Measurements from ENCODE around the gene DCLRE1B.

Gene DCLRE1B

DNA sequence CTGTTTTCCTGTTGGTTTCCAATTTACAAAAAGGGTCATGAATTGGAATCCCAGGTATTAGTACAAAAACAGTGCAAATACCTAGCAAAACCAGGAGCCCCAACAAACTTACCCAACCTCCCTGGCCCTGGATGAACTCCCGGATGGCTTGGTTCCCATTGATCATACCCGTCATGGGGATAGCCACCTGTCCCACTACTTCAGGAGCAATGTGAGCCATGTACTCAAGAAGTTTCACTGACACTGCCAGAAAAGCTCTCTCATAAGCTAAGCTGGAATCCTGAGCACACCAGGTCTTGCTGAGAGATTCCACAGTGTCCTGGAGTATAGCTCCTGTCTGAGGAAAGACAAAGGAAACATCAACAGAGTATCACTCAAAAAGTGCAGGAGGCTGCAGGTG is 23.5 kb upstream of the DCLRE1B start:
- TF ChIP-seq, protein P1, sequence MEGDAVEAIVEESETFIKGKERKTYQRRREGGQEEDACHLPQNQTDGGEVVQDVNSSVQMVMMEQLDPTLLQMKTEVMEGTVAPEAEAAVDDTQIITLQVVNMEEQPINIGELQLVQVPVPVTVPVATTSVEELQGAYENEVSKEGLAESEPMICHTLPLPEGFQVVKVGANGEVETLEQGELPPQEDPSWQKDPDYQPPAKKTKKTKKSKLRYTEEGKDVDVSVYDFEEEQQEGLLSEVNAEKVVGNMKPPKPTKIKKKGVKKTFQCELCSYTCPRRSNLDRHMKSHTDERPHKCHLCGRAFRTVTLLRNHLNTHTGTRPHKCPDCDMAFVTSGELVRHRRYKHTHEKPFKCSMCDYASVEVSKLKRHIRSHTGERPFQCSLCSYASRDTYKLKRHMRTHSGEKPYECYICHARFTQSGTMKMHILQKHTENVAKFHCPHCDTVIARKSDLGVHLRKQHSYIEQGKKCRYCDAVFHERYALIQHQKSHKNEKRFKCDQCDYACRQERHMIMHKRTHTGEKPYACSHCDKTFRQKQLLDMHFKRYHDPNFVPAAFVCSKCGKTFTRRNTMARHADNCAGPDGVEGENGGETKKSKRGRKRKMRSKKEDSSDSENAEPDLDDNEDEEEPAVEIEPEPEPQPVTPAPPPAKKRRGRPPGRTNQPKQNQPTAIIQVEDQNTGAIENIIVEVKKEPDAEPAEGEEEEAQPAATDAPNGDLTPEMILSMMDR (IDR thresholded peaks at IDR 0.05; ENCODE audit: borderline replicate concordance, control extremely low read depth, extremely low read depth, insufficient read depth, missing control alignments), result no peak
- in situ Hi-C loops (cut with MboI; ENCODE audit: low sequenced_read_pairs, unreplicated experiment), result no loop called here
- no peak for DNase-seq (ENCODE audit: low spot score)

DNA sequence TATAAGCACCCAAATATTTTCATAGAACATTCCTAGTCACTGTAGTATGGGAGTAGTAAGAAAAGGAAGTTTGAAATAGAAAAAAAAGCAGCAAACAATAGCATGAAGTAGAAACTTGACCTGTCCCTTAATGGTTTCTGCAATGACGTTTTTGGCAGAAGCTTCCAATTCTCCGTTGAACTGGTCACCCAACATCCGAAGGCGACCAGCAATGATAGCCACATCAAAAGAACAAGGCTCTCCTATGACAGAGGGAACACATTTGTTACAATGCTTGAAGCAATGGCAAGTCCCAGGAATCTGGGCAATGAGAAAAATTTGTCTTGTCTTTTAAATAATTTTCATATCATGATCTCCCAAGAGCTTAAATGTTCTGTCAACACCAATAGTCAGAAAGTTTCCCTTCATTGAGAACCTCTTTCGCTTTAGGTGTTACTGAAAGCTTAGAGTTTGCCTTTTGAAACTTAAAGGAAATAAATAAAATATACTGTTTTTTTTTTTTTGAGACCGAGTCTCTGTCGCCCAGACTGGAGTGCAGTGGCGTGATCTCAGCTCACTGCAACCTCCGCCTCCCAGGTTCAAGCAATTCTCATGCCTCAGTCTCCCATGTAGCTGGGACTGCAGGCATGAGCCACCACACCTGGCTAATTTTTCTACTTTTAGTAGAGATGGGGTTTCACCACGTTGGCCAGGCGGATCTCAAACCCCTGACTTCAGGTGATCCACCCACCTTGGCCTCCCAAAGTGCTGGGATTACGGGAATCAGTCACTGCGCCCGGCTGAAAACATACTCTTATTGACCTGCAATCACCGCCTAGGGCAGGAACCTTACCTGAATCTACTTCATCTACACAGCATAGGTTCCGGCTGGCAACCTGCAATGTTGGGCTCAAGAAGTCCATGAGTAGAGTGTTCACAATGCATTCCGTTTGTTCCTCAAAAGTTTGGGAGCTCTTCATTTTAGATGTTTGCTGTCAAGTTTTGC is 18.4 kb upstream of the DCLRE1B start:
- no peak for DNase-seq (ENCODE audit: low spot score)
- TF ChIP-seq, protein P1 (IDR thresholded peaks at IDR 0.05; ENCODE audit: borderline replicate concordance, control extremely low read depth, extremely low read depth, insufficient read depth, missing control alignments), result no peak
- in situ Hi-C loops (cut with MboI; ENCODE audit: low sequenced_read_pairs, unreplicated experiment), result no loop called here

DNA sequence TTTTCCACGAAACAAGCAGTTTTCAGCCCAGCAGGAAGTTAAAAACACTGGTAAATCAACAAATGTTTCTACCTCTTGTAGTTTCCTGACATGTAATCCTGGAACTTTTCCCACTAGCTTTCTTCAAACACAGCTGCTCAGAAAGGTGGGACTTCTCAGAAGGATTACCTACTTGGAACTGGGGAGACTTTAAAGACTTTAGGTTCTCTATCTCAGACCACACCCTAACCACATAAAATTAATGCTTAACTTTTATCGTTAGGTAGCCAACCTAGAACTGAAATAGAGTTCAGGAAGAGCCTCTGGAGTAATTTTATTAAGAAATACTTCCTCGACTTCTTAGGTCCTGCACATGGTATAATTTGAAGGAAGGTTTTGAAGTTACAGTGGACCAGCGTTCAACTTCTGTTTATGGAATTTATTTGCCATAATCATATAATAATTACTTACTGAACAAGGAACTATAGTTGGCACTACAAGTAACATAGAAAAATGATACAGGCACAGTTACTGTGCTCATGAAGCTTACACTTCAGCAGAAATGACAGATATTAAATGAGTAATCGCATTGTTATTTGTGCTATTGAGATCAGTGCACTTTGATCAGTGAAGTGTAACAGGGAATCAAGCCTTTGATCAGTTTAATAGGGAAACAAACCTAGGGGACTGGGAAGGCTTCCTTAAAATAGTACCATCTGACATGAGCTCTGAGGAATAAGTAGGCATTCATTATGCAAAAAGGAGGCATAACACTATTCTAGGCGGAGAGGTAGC is 17.5 kb upstream of the DCLRE1B start, which contains the start of gene BCL2L15:
Gene BCL2L15, minus strand, starts transcription at position 180 of the 774 bp plus-strand sequence. CDS start 206 bp downstream, outside the sequence.
- in situ Hi-C loops (cut with MboI; ENCODE audit: low sequenced_read_pairs, unreplicated experiment), result no loop called here
- no peak for DNase-seq (ENCODE audit: low spot score)

DNA sequence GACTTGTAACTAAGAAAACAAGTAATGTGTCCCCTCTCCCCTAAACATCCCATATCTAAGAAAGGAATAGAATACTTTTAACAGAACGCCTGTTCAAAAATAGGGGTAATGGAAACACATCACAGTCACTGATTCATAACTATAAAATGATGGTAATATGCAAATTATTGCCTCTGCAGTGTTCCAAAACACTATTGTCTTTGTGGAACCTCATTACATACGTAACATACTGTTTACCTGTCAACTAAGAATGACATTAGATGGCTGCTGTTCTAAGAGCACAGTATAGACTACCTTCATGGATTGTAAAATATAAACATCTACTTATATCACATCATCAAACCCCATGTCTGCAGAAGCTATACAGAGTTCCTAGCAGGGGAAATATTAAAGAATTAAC is 14.3 kb upstream of the DCLRE1B start:
- no peak for DNase-seq (ENCODE audit: low spot score)
- in situ Hi-C loops (cut with MboI; ENCODE audit: low sequenced_read_pairs, unreplicated experiment), result no loop called here
- TF ChIP-seq, protein P1 (IDR thresholded peaks at IDR 0.05; ENCODE audit: borderline replicate concordance, control extremely low read depth, extremely low read depth, insufficient read depth, missing control alignments), result no peak

More for the DNA sequence above, 17.5 kb upstream of the DCLRE1B start, which contains the start of gene BCL2L15:
- TF ChIP-seq, protein P1 (IDR thresholded peaks at IDR 0.05; ENCODE audit: borderline replicate concordance, control extremely low read depth, extremely low read depth, insufficient read depth, missing control alignments), result no peak

DNA sequence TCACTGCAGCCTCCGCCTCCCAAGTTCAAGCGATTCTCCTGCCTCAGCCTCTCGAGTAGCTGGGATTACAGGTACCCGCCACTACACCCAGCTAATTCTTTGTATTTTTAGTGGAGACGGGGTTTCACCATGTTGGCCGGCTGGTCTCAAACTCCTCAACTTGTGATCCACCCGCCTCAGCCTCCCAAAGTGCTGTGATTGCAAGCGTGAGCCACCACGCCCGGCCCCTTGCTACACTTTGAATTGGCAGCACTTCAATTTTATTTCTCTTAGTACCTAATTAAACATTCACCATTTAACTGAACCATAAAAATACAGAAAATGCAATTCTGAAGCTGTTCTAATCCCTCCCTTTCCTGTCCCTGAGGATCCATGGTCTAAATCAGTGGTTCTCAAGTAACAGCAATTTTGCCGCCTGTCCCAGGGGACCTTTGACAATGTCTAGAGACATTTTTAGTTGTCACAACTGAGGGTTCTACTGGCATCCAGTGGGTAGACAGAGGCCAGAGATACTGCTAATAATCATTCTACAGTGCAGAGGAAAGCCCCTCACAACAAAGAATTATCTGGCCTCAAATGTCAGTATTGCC is 13.4 kb upstream of the DCLRE1B start:
- in situ Hi-C loops (cut with MboI; ENCODE audit: low sequenced_read_pairs, unreplicated experiment), result no loop called here
- no peak for DNase-seq (ENCODE audit: low spot score)
- TF ChIP-seq, protein P1 (IDR thresholded peaks at IDR 0.05; ENCODE audit: borderline replicate concordance, control extremely low read depth, extremely low read depth, insufficient read depth, missing control alignments), result no peak

DNA sequence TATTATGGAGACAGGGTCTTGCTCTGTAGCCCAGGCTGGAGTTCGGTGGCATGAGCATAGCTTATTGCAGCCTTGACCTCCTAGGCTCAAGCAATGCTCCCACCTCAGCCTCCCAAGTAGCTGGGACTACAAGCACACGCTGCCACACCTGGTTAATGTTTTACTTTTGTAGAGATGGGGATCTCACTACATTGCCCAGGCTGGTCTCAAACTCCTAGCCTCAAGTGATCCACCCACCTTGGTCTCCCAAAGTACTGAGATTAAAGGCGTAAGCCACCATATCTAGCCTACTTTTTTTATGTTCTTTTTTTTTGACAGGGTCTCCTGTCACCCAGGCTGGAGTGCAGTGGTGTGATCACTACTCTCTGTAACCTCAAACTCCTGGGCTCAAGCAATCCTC is 11.9 kb upstream of the DCLRE1B start:
- DNase-seq (ENCODE audit: low spot score), result no peak
- TF ChIP-seq, protein P1 (IDR thresholded peaks at IDR 0.05; ENCODE audit: borderline replicate concordance, control extremely low read depth, extremely low read depth, insufficient read depth, missing control alignments), result no peak
- in situ Hi-C loops (cut with MboI; ENCODE audit: low sequenced_read_pairs, unreplicated experiment), result no loop called here

Data from GM13976 (cell line).